GM21515 (cell line): ENCODE measurements around the gene S100A11.

Experiments
- ATAC-seq: cut with Tn5 transposase; IDR thresholded peaks from one replicate; pipeline ENCODE4 v1.9.1; 2021; ENCODE audit not compliant: unreplicated experiment

The S100A11 gene

GRCh38 chr1:151985768-151986167 lies 51.0 kb downstream of the S100A11 start:
- ATAC-seq = no peak

GRCh38 chr1:151985270-151985669 lies 51.5 kb downstream of the S100A11 start:
- no peak for ATAC-seq

GRCh38 chr1:151984313-151984956 lies 52.4 kb downstream of the S100A11 start:
- peak; percentile 85 for ATAC-seq
